GM21526 (cell line): Measurements from ENCODE around the gene HPD.
"Not testable (repeated sequence)": the region's sequence is repeated elsewhere in the genome, so short reads cannot be mapped to it uniquely, and the experiment has no call there.

Experiments used
- ATAC-seq: cut with Tn5 transposase; IDR thresholded peaks from one replicate; pipeline ENCODE4 v1.9.1; 2021; ENCODE audit warnings: moderate library complexity; ENCODE audit not compliant: unreplicated experiment, low FRiP score

Gene HPD

GRCh38 chr12:121869229-121869628 lies 10.6 kb upstream of the HPD start:
- not testable (repeated sequence) for ATAC-seq

- ATAC-seq: no peak
Observed at GRCh38 chr12:121866331-121866730, 7.7 kb upstream of the HPD start.

GRCh38 chr12:121861636-121862254 lies 3.1 kb upstream of the HPD start:
- ATAC-seq: no peak

- ATAC-seq: not testable (repeated sequence)
Observed at GRCh38 chr12:121860699-121861098, 2.0 kb upstream of the HPD start.

GRCh38 chr12:121860257-121860656 lies 1.6 kb upstream of the HPD start:
- ATAC-seq: no peak

- ATAC-seq: no peak
Observed at GRCh38 chr12:121858318-121858661, 369 bp downstream of the HPD start.

GRCh38 chr12:121857322-121858246 lies 1.1 kb downstream of the HPD start:
- no peak for ATAC-seq

GRCh38 chr12:121852392-121852791 lies 6.3 kb downstream of the HPD start:
- ATAC-seq: not testable (repeated sequence)

GRCh38 chr12:121849665-121850064 lies 9.0 kb downstream of the HPD start:
- no peak for ATAC-seq

- no peak for ATAC-seq
Observed at GRCh38 chr12:121849211-121849610, 9.4 kb downstream of the HPD start.

- no peak for ATAC-seq
Observed at GRCh38 chr12:121845701-121846100, 13.0 kb downstream of the HPD start.

GRCh38 chr12:121843236-121843982 lies 15.2 kb downstream of the HPD start:
- ATAC-seq: no peak

- no peak for ATAC-seq
Observed at GRCh38 chr12:121839993-121840761, 18.5 kb downstream of the HPD start.

GRCh38 chr12:121839106-121839992 lies 19.3 kb downstream of the HPD start:
- peak; percentile 85 for ATAC-seq

GRCh38 chr12:121838126-121838525 lies 20.5 kb downstream of the HPD start:
- no peak for ATAC-seq

- ATAC-seq: no peak
Observed at GRCh38 chr12:121837680-121838079, 21.0 kb downstream of the HPD start.

- no peak for ATAC-seq
Observed at GRCh38 chr12:121831571-121832245, 27.0 kb downstream of the HPD start.

- ATAC-seq: no peak
Observed at GRCh38 chr12:121830588-121831265, 27.9 kb downstream of the HPD start.
